ENCODE data around the gene ST14. TPM values are rescaled to one million over a fixed set of nuclear protein-coding genes. Genes with fewer than 3 reads are reported as not detected.

The ST14 gene
- total and polyA plus RNA-seq, 2 donors (not counting 3 experiments of a cell fraction or from before 2014, with no cell fraction given) = 0.08 TPM; not detected in 1

DNA sequence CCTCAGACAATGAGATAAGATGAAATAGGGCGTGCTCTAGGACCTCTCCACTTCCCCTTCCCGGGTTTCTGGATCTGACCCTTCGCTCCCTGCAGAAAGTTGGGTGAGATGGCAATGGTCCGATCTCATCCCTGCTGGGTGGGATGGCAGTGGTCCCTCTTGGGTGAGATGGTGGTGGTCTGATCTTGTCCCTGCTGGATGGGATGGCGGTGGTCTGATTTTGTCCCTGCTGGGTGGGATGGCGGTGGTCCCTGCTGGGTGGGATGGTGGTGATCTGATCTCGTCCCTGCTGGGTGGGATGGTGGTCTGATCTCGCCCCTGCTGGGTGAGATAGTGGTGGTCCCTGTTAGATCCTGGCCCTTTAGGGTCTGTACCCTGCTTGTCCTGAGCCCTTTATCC lies 21.3 kb downstream of the ST14 start:
- Histone ChIP-seq H3K4me3 (replicated peaks in 1 of 3; ENCODE audit: insufficient read depth in 1 of 3, low read depth in 1 of 3, low read length in 3 of 3) (no peak overlapping the region), H4K20me1 (replicated peaks; ENCODE audit: control insufficient read depth, extremely low read depth, insufficient read depth, low read length) (no peaks in the 10 kb centered on the region), H3K27ac (ENCODE audit: insufficient read depth, low read depth, low read length) (no peak overlapping the region), H3K9me1 (replicated peaks; ENCODE audit: control insufficient read depth, extremely low read depth, insufficient read depth, low read length) (no peaks in the 10 kb centered on the region), H3K4me2 (ENCODE audit: insufficient read depth, low read length) (no peak overlapping the region), H3K36me3 (ENCODE audit: control insufficient read depth in 2 of 2, extremely low read depth in 1 of 2, insufficient read depth in 2 of 2, low read length in 2 of 2) (no peaks in the 10 kb centered on the region), H3K27me3 (ENCODE audit: control insufficient read depth in 2 of 2, insufficient read depth in 2 of 2, low read length in 2 of 2) (no peaks in the 10 kb centered on the region), H3K9me3 (replicated peaks; ENCODE audit: control insufficient read depth, insufficient read depth, low read length) (no peaks in the 10 kb centered on the region), H3K4me1 (ENCODE audit: control insufficient read depth, extremely low read depth, insufficient read depth, low read length) (no peaks in the 10 kb centered on the region), H3K79me2 (ENCODE audit: control insufficient read depth, insufficient read depth, low read length) (no peaks in the 10 kb centered on the region), H3K9ac (replicated peaks; ENCODE audit: extremely low read depth, insufficient read depth, low read length) (no peak overlapping the region), H2AFZ (ENCODE audit: low read depth, low read length) (no peak overlapping the region)
- ChIA-PET POLR2A (no interaction called here), CTCF (interaction anchor here (1.5 kb wide), 1 partner anchor 32 kb away, joined by 3 read pairs; no protein-coding TSS in a partner anchor)
- BruUV-seq (replicated peaks) = no TSS peak
- DNase-seq (ENCODE audit: low read depth, low spot score) (no peak), FAIRE-seq (no peak)
- intact Hi-C loops (cut with micrococcal nuclease) = no loop called here
- TF ChIP-seq EZH2 (IDR thresholded peaks at IDR 0.05; ENCODE audit: borderline replicate concordance, low read depth, low read length, severe bottlenecking) (no peak), POLR2A (IDR thresholded peaks at IDR 0.05; ENCODE audit: low read depth, low read length) (no peak), FOS (IDR thresholded peaks at IDR 0.05; ENCODE audit: borderline replicate concordance, insufficient read depth, low read length) (no peak), JUN (IDR thresholded peaks at IDR 0.05; ENCODE audit: borderline replicate concordance, insufficient read depth, insufficient read length, low read depth) (no peak), POLR2AphosphoS5 (IDR thresholded peaks at IDR 0.05; ENCODE audit: insufficient read depth, low read depth, low read length) (no peak), MYC (IDR thresholded peaks at IDR 0.05; ENCODE audit: low read depth, low read length) (no peak), GATA2 (IDR thresholded peaks at IDR 0.05; ENCODE audit: insufficient read depth, insufficient read length, low read depth, low read length) (no peak)
- TF ChIP-seq, protein P1, sequence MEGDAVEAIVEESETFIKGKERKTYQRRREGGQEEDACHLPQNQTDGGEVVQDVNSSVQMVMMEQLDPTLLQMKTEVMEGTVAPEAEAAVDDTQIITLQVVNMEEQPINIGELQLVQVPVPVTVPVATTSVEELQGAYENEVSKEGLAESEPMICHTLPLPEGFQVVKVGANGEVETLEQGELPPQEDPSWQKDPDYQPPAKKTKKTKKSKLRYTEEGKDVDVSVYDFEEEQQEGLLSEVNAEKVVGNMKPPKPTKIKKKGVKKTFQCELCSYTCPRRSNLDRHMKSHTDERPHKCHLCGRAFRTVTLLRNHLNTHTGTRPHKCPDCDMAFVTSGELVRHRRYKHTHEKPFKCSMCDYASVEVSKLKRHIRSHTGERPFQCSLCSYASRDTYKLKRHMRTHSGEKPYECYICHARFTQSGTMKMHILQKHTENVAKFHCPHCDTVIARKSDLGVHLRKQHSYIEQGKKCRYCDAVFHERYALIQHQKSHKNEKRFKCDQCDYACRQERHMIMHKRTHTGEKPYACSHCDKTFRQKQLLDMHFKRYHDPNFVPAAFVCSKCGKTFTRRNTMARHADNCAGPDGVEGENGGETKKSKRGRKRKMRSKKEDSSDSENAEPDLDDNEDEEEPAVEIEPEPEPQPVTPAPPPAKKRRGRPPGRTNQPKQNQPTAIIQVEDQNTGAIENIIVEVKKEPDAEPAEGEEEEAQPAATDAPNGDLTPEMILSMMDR (IDR thresholded peaks at IDR 0.05; ENCODE audit: extremely low read depth in 1 of 2, insufficient read depth in 1 of 2, low read depth in 1 of 2, low read length in 2 of 2) = no peak
- dilution Hi-C loops (cut with MboI; ENCODE audit: extremely low pct_ligation_motif_present, low sequenced_read_pairs) = no loop called here
